ENCODE data around the gene MBP. TPM values are rescaled to one million over a fixed set of nuclear protein-coding genes. Genes with fewer than 3 reads are reported as not detected.

MBP gene
- total and polyA plus RNA-seq, 2 of the 4 experiments (the other 2 are of a cell fraction) = 0.72 to 0.90 TPM

DNA sequence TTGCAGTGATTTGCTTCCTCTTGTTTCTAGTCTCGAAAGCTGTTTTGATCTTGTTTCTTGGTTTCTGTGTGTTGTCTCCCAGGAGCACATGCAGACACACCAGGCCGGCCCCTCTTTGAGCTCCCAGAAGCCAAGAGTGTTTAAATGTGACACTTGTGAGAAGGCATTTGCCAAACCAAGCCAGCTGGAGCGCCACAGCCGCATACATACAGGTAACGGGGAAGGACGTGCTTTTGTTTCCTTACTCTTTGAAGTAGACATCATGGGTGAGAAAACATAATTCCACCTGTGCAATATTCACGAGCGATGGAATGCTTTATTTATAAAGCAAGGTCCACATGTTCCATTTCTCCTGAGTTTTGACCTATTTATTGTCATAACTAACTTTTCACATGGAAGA is 173.0 kb downstream of the MBP start:
- Histone ChIP-seq H2AFZ (replicated peaks; ENCODE audit: low read length, poor library complexity) (no peak overlapping the region), H2BK15ac (ENCODE audit: low read depth, low read length) (no peak overlapping the region), H3K9ac (ENCODE audit: low read depth, low read length) (no peak overlapping the region), H2BK5ac (ENCODE audit: low read depth, low read length, poor library complexity, severe bottlenecking) (no peak overlapping the region), H4K91ac (ENCODE audit: insufficient read depth, low read depth, low read length) (no peak overlapping the region), H3K4ac (ENCODE audit: low read depth, low read length) (no peak overlapping the region), H3K79me1 (ENCODE audit: low read depth in 1 of 2, low read length in 2 of 2) (0 out of 4 replicates have a peak, but pooled peaks cover 0 to 3% of the 10 kb centered on the region in 2 experiments), H3K18ac (ENCODE audit: low read depth, low read length) (no peak overlapping the region), H3K14ac (replicated peaks; ENCODE audit: low read depth, low read length) (no peak overlapping the region), H3K9me3 (ENCODE audit: control insufficient read depth, insufficient read depth, low read length) (no peaks in the 10 kb centered on the region), H3K56ac (ENCODE audit: extremely low read depth, insufficient read depth, low read length) (no peak overlapping the region), H2BK120ac (ENCODE audit: low read depth, low read length) (no peak overlapping the region), H3K9me1 (ENCODE audit: insufficient read depth, low read length) (peaks cover 3% of the 10 kb centered on the region; the same call in 1 of the 2 replicates), H2AK9ac (replicated peaks; ENCODE audit: low read depth, low read length, poor library complexity) (no peak overlapping the region), H3K23ac (ENCODE audit: low read depth, low read length) (no peak overlapping the region), H3K4me2 (ENCODE audit: low read depth, low read length) (no peak overlapping the region), H3K4me3 (ENCODE audit: insufficient read depth, low read depth, low read length) (no peak overlapping the region), H3K4me1 (ENCODE audit: control insufficient read depth, insufficient read depth, low read length) (no peaks in the 10 kb centered on the region), H4K20me1 (ENCODE audit: insufficient read depth, low read length) (no peaks in the 10 kb centered on the region), H3K27ac (ENCODE audit: insufficient read depth, low read length) (no peak overlapping the region), H3K36me3 (ENCODE audit: control insufficient read depth, insufficient read depth, low read length) (peaks cover 33% of the 10 kb centered on the region), H4K8ac (ENCODE audit: low read depth in 2 of 2, low read length in 2 of 2) (no peak overlapping the region), H2BK20ac (ENCODE audit: low read depth, low read length) (no peak overlapping the region), H4K5ac (ENCODE audit: low read depth, low read length) (no peak overlapping the region), H3K27me3 (ENCODE audit: control insufficient read depth, insufficient read depth, low read length) (no peaks in the 10 kb centered on the region), H2AK5ac (ENCODE audit: low read depth, low read length) (no peak overlapping the region)
- no TSS peak for BruUV-seq (replicated peaks)
- ChIA-PET CTCF (no interaction called here), POLR2A (ENCODE audit: unreplicated experiment) (no interaction called here)
- no peak for ATAC-seq (ENCODE audit: low read depth)
- TF ChIP-seq MAZ (IDR thresholded peaks at IDR 0.05; ENCODE audit: borderline replicate concordance, low read depth, low read length) (no peak), BHLHE40 (IDR thresholded peaks at IDR 0.05; ENCODE audit: low read depth, low read length) (no peak)
- in situ Hi-C loops (cut with MboI; ENCODE audit: low sequenced_read_pairs) = no loop called here
- DNase-seq = no peak
- 93% methylated on average over 6 of the region's 8 CpGs; no CpG with 5 or more reads in 1 of the 2 experiments for WGBS, 2 experiments (ENCODE audit: extremely low coverage in 2 of 2, insufficient read length in 1 of 2)
- intact Hi-C loops (cut with micrococcal nuclease) = no loop called here
- dilution Hi-C loops (cut with HindIII; ENCODE audit: low sequenced_read_pairs, unreplicated experiment) = no loop called here

Measured in IMR-90 (cell line).